HEK293T (cell line): ENCODE results near the gene PC.

Experiments
- ARNT ChIP-seq: fragments of 450-650 bp; IDR thresholded peaks from 2 replicates; pipeline ENCODE4 v1.6.1; 2017; ENCODE audit warnings: mild to moderate bottlenecking
- BHLHE40 ChIP-seq: fragments of 450-650 bp; IDR thresholded peaks from 2 replicates; pipeline ENCODE4 v1.6.1; 2016; ENCODE audit warnings: mild to moderate bottlenecking, moderate library complexity, borderline replicate concordance
- ELF4 ChIP-seq: fragments of 450-650 bp; IDR thresholded peaks from 2 replicates; pipeline ENCODE4 v1.6.1; 2017; ENCODE audit warnings: antibody characterized with exemption
- HDGF ChIP-seq: fragments of 450-650 bp; IDR thresholded peaks from 2 replicates; pipeline ENCODE4 v1.6.1; 2017; ENCODE audit warnings: antibody characterized with exemption, borderline replicate concordance
- SP1 ChIP-seq: fragments of 450-650 bp; IDR thresholded peaks from 2 replicates; pipeline ENCODE4 v1.6.1; 2017
- SUZ12 ChIP-seq: fragments of 450-650 bp; IDR thresholded peaks from 2 replicates; pipeline ENCODE4 v1.6.1; 2016; ENCODE audit warnings: mild to moderate bottlenecking

GRCh38 chr11:66999555-66999954 lies 41.4 kb upstream of the PC start:
- no peak for TF ChIP-seq ELF4
- no peak for TF ChIP-seq HDGF
- TF ChIP-seq SP1, result no peak
- no peak for TF ChIP-seq ARNT
- no peak for TF ChIP-seq BHLHE40
- TF ChIP-seq SUZ12, result no peak
